GM20431 (cell line): ENCODE results near the gene UBFD1.
"Not testable (repeated sequence)": the region's sequence is repeated elsewhere in the genome, so short reads cannot be mapped to it uniquely, and the experiment has no call there.

Experiments
- in situ Hi-C: fragments of 300-500 bp; cut with MseI, MboI; formaldehyde crosslinking; loops from one replicate; pipeline ENCODE4 v1.15.0; 2020; ENCODE audit warnings: low sequenced_read_pairs; ENCODE audit not compliant: unreplicated experiment

UBFD1 gene

DNA sequence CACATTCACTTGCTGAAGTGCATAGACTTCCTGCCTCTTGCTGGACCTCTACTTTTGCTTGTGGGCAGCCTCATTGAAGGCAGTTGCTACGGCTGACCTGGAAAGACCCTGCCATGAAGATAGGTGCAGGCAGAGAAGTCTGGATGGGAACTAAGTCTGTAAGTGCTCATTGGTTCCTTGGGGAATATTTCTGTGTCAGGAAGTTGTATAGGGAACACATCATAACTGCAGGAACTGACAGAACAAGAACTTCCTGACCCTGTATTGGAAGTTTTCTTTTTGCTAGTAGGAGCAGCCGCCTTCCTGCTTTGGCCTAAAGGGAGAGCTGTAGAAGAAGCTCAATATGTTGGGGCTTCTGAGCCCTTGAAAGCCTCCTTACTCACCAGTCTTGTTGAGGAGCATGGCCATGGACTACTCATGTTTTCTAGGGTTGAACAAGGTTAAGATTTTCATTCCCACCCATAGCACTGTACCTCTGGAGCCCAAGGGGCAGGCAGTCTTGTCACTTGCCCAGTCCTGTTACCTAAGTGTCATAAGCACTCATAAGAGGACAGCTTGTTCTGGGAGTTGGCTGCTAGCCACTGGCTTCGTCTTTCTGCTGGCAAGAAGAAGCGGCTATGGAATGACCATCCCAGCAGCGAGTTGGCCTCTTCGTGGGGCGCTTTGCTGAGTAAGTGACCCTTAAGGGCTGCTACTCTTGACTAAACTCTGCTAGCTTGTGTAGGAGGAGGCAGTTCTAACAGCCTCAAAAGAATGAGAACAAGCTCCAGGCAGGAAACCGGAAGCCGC is 7.2 kb downstream of the UBFD1 start:
- in situ Hi-C loops: no loop called here

- in situ Hi-C loops: no loop called here
These were observed 9.2 kb downstream of the UBFD1 start for GRCh38 chr16:23566724-23567123.

DNA sequence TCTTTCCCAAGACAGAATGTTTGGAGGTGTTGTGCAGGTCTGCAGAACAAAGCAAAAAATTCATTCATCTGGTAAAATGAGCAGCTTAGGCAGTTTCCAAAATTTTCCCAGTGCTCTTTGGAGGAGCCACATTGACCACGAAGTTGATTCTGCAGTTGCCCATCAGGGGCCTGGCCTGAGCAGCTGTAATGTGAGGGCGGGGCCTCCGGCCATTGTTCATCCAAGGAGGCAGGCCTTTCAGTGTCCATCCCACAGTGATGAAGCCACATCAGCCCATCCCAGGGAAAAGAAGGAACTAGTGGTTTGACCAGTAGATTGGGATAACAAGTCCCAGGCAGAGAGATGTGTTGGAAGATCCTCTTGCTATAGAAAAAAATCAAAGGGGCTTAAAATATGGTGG is 10.1 kb downstream of the UBFD1 start:
- in situ Hi-C loops: no loop called here

GRCh38 chr16:23570992-23571632 is 13.6 kb downstream of the UBFD1 start:
- in situ Hi-C loops: no loop called here

- in situ Hi-C loops: no loop called here
These were observed 14.4 kb downstream of the UBFD1 start for GRCh38 chr16:23571895-23572294.

- in situ Hi-C loops: no loop called here
These were observed 14.9 kb downstream of the UBFD1 start for GRCh38 chr16:23572394-23572793.

GRCh38 chr16:23573817-23574216 is 16.3 kb downstream of the UBFD1 start:
- in situ Hi-C loops: no loop called here

- in situ Hi-C loops: no loop called here
These were observed 18.3 kb downstream of the UBFD1 start for GRCh38 chr16:23575834-23576233.

GRCh38 chr16:23577493-23577892 is 20.0 kb downstream of the UBFD1 start:
- in situ Hi-C loops: no loop called here

- in situ Hi-C loops: no loop called here
These were observed 20.7 kb downstream of the UBFD1 start for GRCh38 chr16:23578101-23578830.

- in situ Hi-C loops: no loop called here
These were observed 21.8 kb downstream of the UBFD1 start for GRCh38 chr16:23579371-23579770.

GRCh38 chr16:23580391-23580790 is 22.9 kb downstream of the UBFD1 start:
- in situ Hi-C loops: no loop called here

- in situ Hi-C loops: no loop called here
These were observed 24.2 kb downstream of the UBFD1 start for GRCh38 chr16:23581764-23582163.

GRCh38 chr16:23583271-23583670 is 25.7 kb downstream of the UBFD1 start:
- in situ Hi-C loops: not testable (repeated sequence)

- in situ Hi-C loops: no loop called here
These were observed 26.9 kb downstream of the UBFD1 start for GRCh38 chr16:23584186-23585076.

- in situ Hi-C loops: no loop called here
These were observed 30.2 kb downstream of the UBFD1 start for GRCh38 chr16:23587726-23588125.

GRCh38 chr16:23590181-23590580 is 32.7 kb downstream of the UBFD1 start:
- in situ Hi-C loops: no loop called here

DNA sequence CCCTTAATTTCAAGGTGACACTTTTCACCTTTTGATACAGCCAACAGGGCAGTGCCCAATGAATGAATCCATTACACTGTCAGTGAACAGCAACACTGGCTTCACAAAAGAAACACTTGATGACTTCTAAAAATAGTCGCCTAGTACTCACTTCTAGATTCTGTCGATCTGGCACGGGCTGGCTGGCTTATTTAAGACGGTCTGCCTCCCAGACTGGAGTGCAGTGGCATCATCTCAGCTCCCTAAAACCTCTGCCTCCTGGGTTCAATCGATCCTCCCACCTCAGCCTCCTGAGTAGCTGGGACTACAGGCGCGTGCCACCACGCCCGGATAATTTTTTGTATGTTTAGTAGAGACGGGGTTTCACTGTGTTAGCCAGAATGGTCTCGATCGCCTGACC is 36.7 kb downstream of the UBFD1 start:
- in situ Hi-C loops: no loop called here

DNA sequence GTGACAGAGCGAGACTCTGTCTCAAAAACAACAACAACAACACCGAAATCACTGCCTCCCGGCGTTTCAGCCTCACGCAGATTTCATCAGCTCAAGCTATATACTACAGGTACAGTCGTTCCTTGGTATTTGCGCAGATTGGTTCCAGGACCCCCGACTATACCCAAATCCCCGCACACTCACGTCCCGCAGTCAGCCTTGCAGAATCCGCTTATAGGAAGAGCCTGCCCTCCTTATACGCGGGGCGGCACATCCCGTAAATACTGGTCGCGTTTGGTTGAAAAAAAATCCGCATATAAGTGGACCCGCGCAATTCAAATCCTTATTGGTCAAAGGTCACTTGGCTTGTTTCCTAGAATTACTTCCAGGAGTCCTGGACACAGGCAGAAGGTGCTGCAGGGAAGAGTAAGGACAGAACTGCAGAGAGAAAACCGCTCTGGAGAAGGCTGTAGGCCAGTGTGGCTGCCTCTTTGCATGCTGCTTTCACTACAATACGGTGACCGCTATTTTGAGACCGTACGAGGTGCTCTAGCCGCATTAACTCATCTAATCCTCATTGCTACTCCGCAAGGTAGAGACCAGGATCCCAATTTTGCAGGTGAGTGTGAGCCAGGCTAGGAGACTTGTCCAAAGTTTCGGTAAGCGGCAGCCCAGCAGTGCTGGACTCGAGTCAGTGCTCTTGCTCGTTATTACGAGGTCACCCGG is 37.9 kb downstream of the UBFD1 start:
- in situ Hi-C loops: no loop called here
